DMS79 treated with DMSO at 0.1 percent for 48 hours (cell line): ENCODE data around the gene PCDHGA1.

Experiments
- DNase-seq: peaks from one replicate; lab custom pipeline; 2025; lab: John Stamatoyannopoulos, UW

Gene PCDHGA1

GRCh38 chr5:141439411-141440141, 109.3 kb downstream of the PCDHGA1 start:
- DNase-seq, result no peak

GRCh38 chr5:141440341-141440740, 110.0 kb downstream of the PCDHGA1 start:
- no peak for DNase-seq

DNA sequence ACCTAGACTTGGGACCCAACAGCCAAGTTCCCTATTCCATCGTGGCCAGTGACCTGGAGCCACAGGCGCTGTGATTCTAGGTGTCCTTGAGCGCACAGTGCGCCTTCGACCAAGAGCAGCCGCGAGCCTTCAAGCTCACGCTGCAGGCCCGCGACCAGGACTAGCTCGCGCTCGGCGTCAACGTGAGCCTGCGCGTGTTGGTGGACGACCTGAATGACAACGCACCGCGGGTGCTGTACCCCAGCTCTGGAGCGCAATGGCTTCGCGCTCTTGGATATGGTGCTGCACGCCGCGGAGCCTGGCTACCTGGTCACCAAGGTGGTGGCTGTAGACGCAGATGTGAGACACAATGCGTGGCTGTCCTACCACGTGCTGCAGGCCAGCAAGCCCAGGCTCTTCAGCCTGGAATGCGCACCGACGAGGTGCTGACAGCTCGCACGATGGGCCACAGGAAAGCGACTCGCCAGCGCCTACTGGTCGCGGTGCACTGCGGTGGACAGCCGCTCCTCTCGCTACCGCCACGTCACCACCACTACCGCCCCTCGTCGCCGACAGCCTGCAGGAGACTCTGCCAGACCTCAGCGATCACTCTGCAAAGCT, 111.4 kb downstream of the PCDHGA1 start:
- DNase-seq, result no peak

- DNase-seq, result no peak
Observed at GRCh38 chr5:141465351-141465750, 135.0 kb downstream of the PCDHGA1 start.

GRCh38 chr5:141475625-141476131, 145.4 kb downstream of the PCDHGA1 start, which contains the start of gene PCDHGC3:
Gene PCDHGC3, plus strand, starts transcription at chr5:141475966. Its CDS starts 151 bp downstream, at chr5:141476117.
- DNase-seq, result peak; percentile 76

DNA sequence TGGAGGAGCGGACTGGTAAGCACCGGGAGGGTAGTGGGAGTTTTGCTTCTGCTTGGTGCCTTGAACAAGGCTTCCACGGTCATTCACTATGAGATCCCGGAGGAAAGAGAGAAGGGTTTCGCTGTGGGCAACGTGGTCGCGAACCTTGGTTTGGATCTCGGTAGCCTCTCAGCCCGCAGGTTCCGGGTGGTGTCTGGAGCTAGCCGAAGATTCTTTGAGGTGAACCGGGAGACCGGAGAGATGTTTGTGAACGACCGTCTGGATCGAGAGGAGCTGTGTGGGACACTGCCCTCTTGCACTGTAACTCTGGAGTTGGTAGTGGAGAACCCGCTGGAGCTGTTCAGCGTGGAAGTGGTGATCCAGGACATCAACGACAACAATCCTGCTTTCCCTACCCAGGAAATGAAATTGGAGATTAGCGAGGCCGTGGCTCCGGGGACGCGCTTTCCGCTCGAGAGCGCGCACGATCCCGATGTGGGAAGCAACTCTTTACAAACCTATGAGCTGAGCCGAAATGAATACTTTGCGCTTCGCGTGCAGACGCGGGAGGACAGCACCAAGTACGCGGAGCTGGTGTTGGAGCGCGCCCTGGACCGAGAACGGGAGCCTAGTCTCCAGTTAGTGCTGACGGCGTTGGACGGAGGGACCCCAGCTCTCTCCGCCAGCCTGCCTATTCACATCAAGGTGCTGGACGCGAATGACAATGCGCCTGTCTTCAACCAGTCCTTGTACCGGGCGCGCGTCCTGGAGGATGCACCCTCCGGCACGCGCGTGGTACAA, 146.0 kb downstream of the PCDHGA1 start:
- peak; percentile 20 for DNase-seq

- DNase-seq, result no peak
Observed at GRCh38 chr5:141477044-141477575, 146.8 kb downstream of the PCDHGA1 start.

DNA sequence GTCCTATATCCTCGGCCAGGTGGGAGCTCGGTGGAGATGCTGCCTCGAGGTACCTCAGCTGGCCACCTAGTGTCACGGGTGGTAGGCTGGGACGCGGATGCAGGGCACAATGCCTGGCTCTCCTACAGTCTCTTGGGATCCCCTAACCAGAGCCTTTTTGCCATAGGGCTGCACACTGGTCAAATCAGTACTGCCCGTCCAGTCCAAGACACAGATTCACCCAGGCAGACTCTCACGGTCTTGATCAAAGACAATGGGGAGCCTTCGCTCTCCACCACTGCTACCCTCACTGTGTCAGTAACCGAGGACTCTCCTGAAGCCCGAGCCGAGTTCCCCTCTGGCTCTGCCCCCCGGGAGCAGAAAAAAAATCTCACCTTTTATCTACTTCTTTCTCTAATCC, 147.5 kb downstream of the PCDHGA1 start:
- no peak for DNase-seq

DNA sequence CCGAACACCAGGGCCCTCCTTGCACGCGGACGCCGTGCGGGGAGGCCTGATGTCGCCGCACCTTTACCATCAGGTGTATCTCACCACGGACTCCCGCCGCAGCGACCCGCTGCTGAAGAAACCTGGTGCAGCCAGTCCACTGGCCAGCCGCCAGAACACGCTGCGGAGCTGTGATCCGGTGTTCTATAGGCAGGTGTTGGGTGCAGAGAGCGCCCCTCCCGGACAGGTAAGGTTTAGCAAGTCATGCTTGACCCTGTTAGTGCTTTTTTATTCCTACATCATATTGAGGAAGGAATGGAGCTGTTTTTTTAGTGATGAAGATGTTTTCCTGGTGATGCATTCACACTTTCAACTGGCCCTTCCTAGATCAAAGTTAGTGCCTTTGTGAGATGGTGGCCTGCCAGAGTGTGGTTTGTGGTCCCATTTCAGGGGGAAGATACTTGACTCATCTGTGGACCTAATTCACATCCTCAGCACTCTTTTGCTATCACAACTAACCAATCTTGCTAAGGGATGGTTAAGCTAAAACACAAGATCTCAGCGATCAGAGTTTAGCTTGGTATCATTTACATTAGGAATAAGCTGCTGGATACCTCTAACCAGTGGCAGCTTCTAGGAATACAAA, 148.1 kb downstream of the PCDHGA1 start:
- no peak for DNase-seq

GRCh38 chr5:141479776-141480175, 149.5 kb downstream of the PCDHGA1 start:
- no peak for DNase-seq

GRCh38 chr5:141483902-141484301, 153.6 kb downstream of the PCDHGA1 start:
- no peak for DNase-seq

- DNase-seq, result peak; percentile 44
Observed at GRCh38 chr5:141484310-141484640, 154.0 kb downstream of the PCDHGA1 start.

DNA sequence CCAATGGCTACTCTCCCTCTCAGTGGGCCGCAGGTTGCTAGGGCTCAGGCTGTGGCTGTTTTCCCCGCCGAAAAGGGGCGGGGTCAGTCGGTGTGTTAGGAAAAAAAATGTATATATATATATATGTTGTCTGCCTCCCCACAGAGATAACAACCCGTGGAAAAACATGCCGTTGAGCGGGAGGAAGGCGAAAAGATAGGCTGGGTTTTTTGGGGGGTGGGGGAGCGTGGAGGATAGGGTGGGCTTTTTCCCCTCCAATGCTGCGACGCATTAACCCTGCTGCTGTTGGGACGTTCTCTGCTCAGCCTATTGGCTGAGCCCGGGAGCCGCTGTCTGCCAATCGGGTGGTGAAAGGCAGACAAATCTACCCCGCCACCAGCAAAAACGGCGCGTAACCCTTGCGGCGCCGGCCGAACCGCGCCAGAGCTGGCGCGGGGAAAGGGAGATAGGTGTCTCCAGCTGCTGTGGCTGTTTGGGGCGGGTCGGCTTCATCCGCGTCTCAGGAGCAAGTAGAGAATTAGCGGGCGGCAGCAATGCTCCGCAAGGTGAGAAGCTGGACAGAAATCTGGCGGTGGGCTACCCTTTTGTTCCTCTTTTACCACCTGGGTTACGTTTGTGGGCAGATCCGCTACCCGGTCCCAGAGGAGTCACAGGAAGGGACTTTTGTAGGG, 154.5 kb downstream of the PCDHGA1 start, which contains the start of gene PCDHGC4:
Gene PCDHGC4, plus strand, starts transcription at position 390 of the 671 bp plus-strand sequence. Its CDS starts 144 bp downstream, at position 534.
- DNase-seq, result peak; percentile 54

DNA sequence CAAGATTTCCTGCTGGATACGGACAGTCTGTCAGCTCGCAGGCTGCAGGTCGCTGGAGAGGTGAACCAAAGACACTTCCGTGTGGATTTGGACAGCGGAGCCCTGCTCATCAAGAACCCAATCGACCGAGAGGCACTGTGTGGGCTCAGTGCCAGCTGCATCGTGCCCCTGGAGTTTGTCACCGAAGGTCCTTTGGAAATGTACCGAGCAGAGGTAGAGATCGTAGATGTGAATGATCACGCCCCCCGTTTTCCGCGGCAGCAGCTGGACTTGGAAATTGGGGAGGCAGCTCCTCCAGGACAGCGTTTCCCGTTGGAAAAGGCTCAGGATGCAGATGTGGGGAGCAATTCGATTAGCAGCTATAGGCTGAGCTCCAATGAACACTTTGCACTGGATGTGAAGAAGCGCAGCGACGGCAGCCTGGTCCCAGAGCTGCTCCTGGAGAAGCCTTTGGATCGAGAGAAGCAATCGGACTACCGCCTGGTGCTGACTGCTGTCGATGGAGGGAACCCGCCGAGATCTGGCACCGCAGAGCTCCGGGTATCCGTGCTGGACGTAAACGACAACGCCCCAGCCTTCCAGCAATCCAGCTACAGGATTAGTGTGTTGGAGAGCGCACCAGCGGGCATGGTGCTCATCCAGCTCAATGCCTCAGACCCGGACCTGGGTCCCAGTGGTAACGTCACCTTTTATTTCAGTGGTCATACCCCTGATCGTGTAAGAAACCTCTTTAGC, 155.2 kb downstream of the PCDHGA1 start:
- peak; percentile 19 for DNase-seq

DNA sequence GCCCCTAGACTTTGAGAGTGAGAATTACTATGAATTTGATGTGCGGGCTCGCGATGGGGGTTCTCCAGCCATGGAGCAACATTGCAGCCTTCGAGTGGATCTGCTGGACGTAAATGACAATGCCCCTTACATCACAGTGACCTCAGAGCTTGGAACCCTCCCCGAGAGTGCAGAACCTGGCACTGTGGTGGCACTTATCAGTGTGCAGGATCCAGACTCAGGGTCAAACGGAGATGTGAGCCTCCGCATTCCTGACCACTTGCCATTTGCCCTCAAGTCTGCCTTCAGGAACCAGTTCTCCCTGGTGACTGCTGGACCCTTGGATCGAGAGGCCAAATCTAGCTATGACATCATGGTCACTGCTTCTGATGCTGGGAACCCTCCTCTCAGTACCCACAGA, 155.8 kb downstream of the PCDHGA1 start:
- no peak for DNase-seq

- DNase-seq, result no peak
Observed at GRCh38 chr5:141487131-141487530, 156.8 kb downstream of the PCDHGA1 start.

DNA sequence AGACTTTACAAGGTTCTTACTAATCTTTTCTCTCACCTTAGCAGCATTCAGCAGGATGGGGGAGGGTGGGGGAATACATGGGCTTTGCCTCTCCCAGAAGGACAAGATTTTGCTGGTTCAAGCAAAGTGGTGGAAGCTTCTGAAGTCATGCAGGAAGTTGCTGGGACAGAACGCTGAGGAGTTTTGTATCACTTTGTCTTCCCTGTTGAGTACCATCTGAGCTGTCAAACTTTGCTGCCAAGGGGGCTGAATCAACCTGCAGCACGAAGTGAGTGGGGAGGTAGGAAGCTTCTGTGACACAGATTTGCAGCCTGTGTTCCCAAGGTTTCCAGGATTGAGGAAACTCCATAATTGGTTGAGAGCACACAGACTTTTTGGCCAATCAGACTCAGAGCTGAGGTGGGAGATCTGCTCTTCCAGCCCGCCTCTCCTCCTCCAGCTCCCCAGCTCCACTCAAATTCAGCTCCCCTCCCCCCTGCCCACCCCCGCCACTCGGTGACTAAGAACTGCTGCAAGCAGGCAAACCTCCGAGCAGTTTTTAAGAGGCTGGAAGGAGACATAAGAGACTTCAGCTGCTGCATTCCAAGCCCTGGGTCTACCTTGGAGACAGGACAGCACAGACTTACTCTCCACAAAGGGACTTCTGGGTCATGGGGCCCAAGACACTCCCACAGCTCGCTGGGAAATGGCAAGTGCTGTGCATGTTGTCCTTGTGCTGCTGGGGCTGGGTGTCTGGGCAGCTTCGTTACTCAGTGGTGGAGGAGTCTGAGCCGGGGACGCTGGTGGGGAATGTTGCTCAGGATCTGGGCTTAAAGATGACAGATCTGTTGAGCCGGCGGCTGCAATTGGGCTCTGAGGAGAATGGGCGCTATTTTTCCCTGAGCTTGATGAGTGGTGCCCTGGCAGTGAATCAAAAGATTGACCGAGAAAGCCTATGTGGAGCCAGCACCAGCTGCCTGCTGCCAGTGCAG, 158.6 kb downstream of the PCDHGA1 start, which contains the start of gene PCDHGC5:
Gene PCDHGC5, plus strand, starts transcription at position 491 of the 971 bp plus-strand sequence. Its CDS starts 160 bp downstream, at position 651.
- no peak for DNase-seq

- DNase-seq, result no peak
Observed at GRCh38 chr5:141489841-141490240, 159.5 kb downstream of the PCDHGA1 start.

DNA sequence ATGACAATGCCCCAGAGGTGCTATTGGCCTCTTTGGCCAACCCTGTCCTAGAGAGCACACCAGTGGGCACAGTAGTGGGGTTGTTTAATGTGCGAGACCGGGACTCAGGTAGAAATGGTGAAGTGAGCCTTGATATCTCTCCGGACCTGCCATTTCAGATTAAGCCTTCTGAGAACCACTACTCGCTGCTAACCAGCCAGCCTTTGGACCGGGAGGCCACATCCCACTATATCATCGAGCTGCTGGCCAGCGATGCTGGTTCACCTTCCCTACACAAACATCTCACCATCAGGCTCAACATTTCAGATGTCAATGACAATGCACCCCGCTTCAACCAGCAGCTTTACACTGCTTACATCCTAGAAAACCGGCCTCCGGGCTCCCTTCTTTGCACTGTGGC, 160.0 kb downstream of the PCDHGA1 start:
- DNase-seq, result no peak
